Body of pancreas (tissue), 4 donors: Measurements from ENCODE around the gene C1orf35.
A peak's percentile ranks its signal among the peaks of the same experiment; 100 is the strongest.

ENCODE experiments used
- CTCF ChIP-seq, 7 experiments: fragments of 450-650 bp in 4 of 7; fragments of 200-600 bp in 3 of 7; sonication (generic) in 3 of 7; IDR thresholded peaks; one replicate each; pipeline ENCODE4 v1.5.1; 2016 to 2019; ENCODE audit warnings: antibody characterized with exemption in 7 of 7
- POLR2A ChIP-seq, 3 donors: fragments of 450-650 bp; IDR thresholded peaks; one replicate each; pipeline ENCODE4 v1.6.1; 2016; ENCODE audit warnings: antibody characterized with exemption in 3 of 3, mild to moderate bottlenecking in 2 of 3

- TF ChIP-seq CTCF (IDR thresholded peaks at IDR 0.05) (peak in 1 of 7 experiments; percentile 9), POLR2A (IDR thresholded peaks at IDR 0.05) (peak in 2 of 3 donors; percentile 22 to 38)
These were observed 43.3 kb downstream of the C1orf35 start for GRCh38 chr1:228059634-228060457.
